H1 (cell line): ENCODE results near the gene KRTAP10-12. TPM values are rescaled to one million over a fixed set of nuclear protein-coding genes. Genes with fewer than 3 reads are reported as not detected.

Source experiments
- CTCF ChIA-PET: fragments of 300-600 bp; sonication (Branson Sonifier 250); formaldehyde crosslinking; loops from one replicate; lab custom pipeline; 2021; ENCODE audit not compliant: partially characterized antibody; lab: Charles Lee
- POLR2A ChIA-PET: fragments of 300-600 bp; sonication (Branson Sonifier 250); formaldehyde crosslinking; loops from one replicate; lab custom pipeline; 2021; ENCODE audit warnings: inconsistent platforms; ENCODE audit not compliant: partially characterized antibody; lab: Charles Lee
- DNase-seq, 2 experiments: peaks; one replicate each; pipeline versions ENCODE4 v3.0.0 to v3.0.0-alpha.2; 2010 to 2022; ENCODE audit warnings: low spot score in 2 of 2, low read depth in 1 of 2, mixed read lengths in 1 of 2
- FAIRE-seq: peaks from 2 replicates; lab custom pipeline; 2011; peaks lifted over from hg19 to GRCh38; lab: Jason Lieb, UNC
- H2AFZ ChIP-seq: 2 replicates; pipeline ENCODE4 v1.8.1; 2012; ENCODE audit warnings: low read length, inconsistent platforms
- H2AK5ac ChIP-seq: 2 replicates; pipeline ENCODE4 v1.6.1; 2013; ENCODE audit warnings: low read depth, low read length
- H2BK120ac ChIP-seq: replicated peaks from 2 replicates; pipeline ENCODE3; 2013; ENCODE audit warnings: low read depth, low read length, inconsistent platforms
- H2BK12ac ChIP-seq: 2 replicates; pipeline ENCODE4 v1.6.1; 2013; ENCODE audit warnings: low read depth, low read length
- H2BK15ac ChIP-seq: 2 replicates; pipeline ENCODE4 v1.6.1; 2013; ENCODE audit warnings: low read length
- H2BK20ac ChIP-seq: 2 replicates; pipeline ENCODE4 v1.6.1; 2013; ENCODE audit warnings: low read length
- H2BK5ac ChIP-seq: 2 replicates; pipeline ENCODE4 v1.6.1; 2013; ENCODE audit warnings: low read depth, low read length
- H3K14ac ChIP-seq: 2 replicates; pipeline ENCODE4 v1.6.1; 2013; ENCODE audit warnings: inconsistent platforms; ENCODE audit not compliant: insufficient read length
- H3K18ac ChIP-seq: 2 replicates; pipeline ENCODE4 v1.6.1; 2013; ENCODE audit warnings: low read length; ENCODE audit errors: extremely low read depth
- H3K23ac ChIP-seq: 2 replicates; pipeline ENCODE4 v1.6.1; 2013; ENCODE audit warnings: inconsistent platforms; ENCODE audit not compliant: insufficient read length
- H3K23me2 ChIP-seq: 2 replicates; pipeline ENCODE4 v1.6.1; 2013; ENCODE audit warnings: low read depth, low read length
- H3K27ac ChIP-seq: 2 replicates; pipeline ENCODE4 v1.6.1; 2011; ENCODE audit warnings: low read depth, low read length, inconsistent platforms
- H3K27me3 ChIP-seq, 4 experiments: replicated peaks in 1 of 4; 1 replicate in 1 of 4; 2 replicates in 3 of 4; pipeline versions ENCODE4 v1.6.1 to v1.8.1; 2011 to 2013; ENCODE audit warnings: low read length in 3 of 4, mild to moderate bottlenecking in 3 of 4, inconsistent platforms in 2 of 4, mixed read lengths in 2 of 4, moderate library complexity in 1 of 4; ENCODE audit not compliant: control insufficient read depth in 3 of 4, insufficient read depth in 3 of 4; ENCODE audit errors: extremely low read depth in 1 of 4
- H3K36me3 ChIP-seq, 4 experiments: 2 replicates each; pipeline versions ENCODE4 v1.6.1 to v1.8.1; 2011 to 2013; ENCODE audit warnings: mild to moderate bottlenecking in 4 of 4, low read length in 3 of 4, moderate library complexity in 2 of 4, control low read depth in 1 of 4, inconsistent platforms in 1 of 4; ENCODE audit not compliant: insufficient read depth in 4 of 4, control insufficient read depth in 2 of 4
- H3K4ac ChIP-seq: replicated peaks from 2 replicates; pipeline ENCODE3; 2013; ENCODE audit warnings: low read length, low read depth, mixed read lengths, inconsistent platforms; ENCODE audit not compliant: insufficient read length
- H3K4me1 ChIP-seq, 4 experiments: replicated peaks in 1 of 4; 1 replicate in 1 of 4; 2 replicates in 3 of 4; pipeline versions ENCODE4 v1.6.1 to v1.8.1; 2011 to 2013; ENCODE audit warnings: low read length in 3 of 4, inconsistent platforms in 2 of 4, mixed read lengths in 1 of 4; ENCODE audit not compliant: insufficient read depth in 4 of 4, control insufficient read depth in 3 of 4
- H3K4me2 ChIP-seq, 2 experiments: 2 replicates each; pipeline versions ENCODE4 v1.6.1 to v1.8.1; 2011 to 2013; ENCODE audit warnings: low read depth in 2 of 2, low read length in 2 of 2, control low read depth in 1 of 2, inconsistent platforms in 1 of 2, mild to moderate bottlenecking in 1 of 2; ENCODE audit not compliant: insufficient read depth in 1 of 2
- H3K4me3 ChIP-seq, 4 experiments: fragments of 200-600, 300-600 bp in 1 of 4; sonication (generic), shearing (Covaris generic), sonication (Bioruptor Twin) in 1 of 4; 2 replicates each; pipeline versions ENCODE4 v1.5.1 to v1.8.1; 2011 to 2016; ENCODE audit warnings: low read length in 4 of 4, low read depth in 3 of 4, control low read depth in 2 of 4, inconsistent platforms in 2 of 4, mild to moderate bottlenecking in 2 of 4, mixed read lengths in 1 of 4, moderate library complexity in 1 of 4; ENCODE audit not compliant: insufficient read depth in 2 of 4; ENCODE audit errors: extremely low read depth in 1 of 4
- H3K56ac ChIP-seq: replicated peaks from 2 replicates; pipeline ENCODE3; 2013; ENCODE audit warnings: low read depth, mild to moderate bottlenecking, mixed read lengths, low read length, inconsistent platforms; ENCODE audit not compliant: insufficient read length
- H3K79me1 ChIP-seq: 2 replicates; pipeline ENCODE4 v1.6.1; 2013; ENCODE audit warnings: low read depth, low read length, control low read depth
- H3K79me2 ChIP-seq, 2 experiments: 2 replicates each; pipeline versions ENCODE4 v1.6.1 to v1.8.1; 2012 to 2013; ENCODE audit warnings: low read length in 2 of 2, mild to moderate bottlenecking in 2 of 2, inconsistent platforms in 1 of 2; ENCODE audit not compliant: insufficient read depth in 2 of 2, control insufficient read depth in 1 of 2
- H3K9ac ChIP-seq, 4 experiments: replicated peaks in 1 of 4; 1 replicate in 1 of 4; 2 replicates in 3 of 4; pipeline versions ENCODE4 v1.6.1 to v1.8.1; 2011 to 2013; ENCODE audit warnings: low read depth in 3 of 4, low read length in 3 of 4, control low read depth in 2 of 4, mild to moderate bottlenecking in 2 of 4, moderate library complexity in 2 of 4, inconsistent platforms in 1 of 4; ENCODE audit errors: extremely low read depth in 1 of 4
- H3K9me3 ChIP-seq, 2 experiments: 2 replicates each; pipeline versions ENCODE4 v1.6.1 to v1.8.1; 2012 to 2013; ENCODE audit warnings: mild to moderate bottlenecking in 2 of 2, moderate library complexity in 2 of 2, control low read depth in 1 of 2, inconsistent platforms in 1 of 2, low read depth in 1 of 2, low read length in 1 of 2, mixed read lengths in 1 of 2; ENCODE audit not compliant: insufficient read depth in 2 of 2
- H4K20me1 ChIP-seq, 2 experiments: replicated peaks in 1 of 2; 2 replicates each; pipeline versions ENCODE3 to v1.8.1; 2011 to 2013; ENCODE audit warnings: inconsistent platforms in 2 of 2, low read length in 2 of 2, mild to moderate bottlenecking in 1 of 2; ENCODE audit not compliant: insufficient read depth in 2 of 2, control insufficient read depth in 1 of 2
- H4K5ac ChIP-seq: 2 replicates; pipeline ENCODE4 v1.6.1; 2013; ENCODE audit warnings: low read length, low read depth, mixed read lengths, inconsistent platforms; ENCODE audit not compliant: insufficient read length
- H4K8ac ChIP-seq: 2 replicates; pipeline ENCODE4 v1.8.0; 2013; ENCODE audit warnings: mild to moderate bottlenecking, moderate library complexity, low read length, inconsistent platforms; ENCODE audit not compliant: insufficient read depth; ENCODE audit errors: extremely low read depth
- H4K91ac ChIP-seq: replicated peaks from 2 replicates; pipeline ENCODE3; 2013; ENCODE audit warnings: low read length, mixed read lengths, inconsistent platforms; ENCODE audit not compliant: insufficient read length
- BRCA1 ChIP-seq: IDR thresholded peaks from 2 replicates; pipeline ENCODE4 v1.6.1; 2012; ENCODE audit warnings: low read depth, low read length, improper control_type of control experiment
- CHD2 ChIP-seq: IDR thresholded peaks from 2 replicates; pipeline ENCODE4 v1.6.1; 2012; ENCODE audit warnings: low read length, improper control_type of control experiment
- KDM1A ChIP-seq: fragments of 200-600, 300-600 bp; sonication (generic); IDR thresholded peaks from 2 replicates; pipeline ENCODE4 v1.7.1; 2016; ENCODE audit warnings: mild to moderate bottlenecking, low read length, borderline replicate concordance
- MAX ChIP-seq: IDR thresholded peaks from 2 replicates; pipeline ENCODE4 v1.6.1; 2012; ENCODE audit warnings: inconsistent platforms
- NANOG ChIP-seq: IDR thresholded peaks from 2 replicates; pipeline ENCODE4 v1.6.1; 2011; ENCODE audit warnings: low read length, low read depth, mild to moderate bottlenecking, inconsistent platforms; ENCODE audit not compliant: insufficient read depth, poor library complexity, severe bottlenecking
- POLR2A ChIP-seq, 2 experiments: IDR thresholded peaks; 1 replicate in 1 of 2; 2 replicates in 1 of 2; pipeline ENCODE4 v1.6.1; 2011; ENCODE audit warnings: low read depth in 2 of 2, low read length in 2 of 2, mild to moderate bottlenecking in 2 of 2; ENCODE audit errors: control extremely low read depth in 1 of 2
- POU5F1 ChIP-seq: IDR thresholded peaks from 2 replicates; pipeline ENCODE4 v1.6.1; 2011; ENCODE audit warnings: low read depth, mild to moderate bottlenecking, low read length, moderate library complexity
- RAD21 ChIP-seq, 2 experiments: IDR thresholded peaks in 1 of 2; conservative IDR thresholded peaks in 1 of 2; 2 replicates each; pipeline ENCODE4 v1.6.1; 2011; ENCODE audit warnings: low read depth in 2 of 2, low read length in 2 of 2, improper control_type of control experiment in 1 of 2, inconsistent platforms in 1 of 2, mild to moderate bottlenecking in 1 of 2, moderate library complexity in 1 of 2
- RBBP5 ChIP-seq: IDR thresholded peaks from 2 replicates; pipeline ENCODE4 v1.7.1; 2012; ENCODE audit warnings: low read depth, mild to moderate bottlenecking, inconsistent platforms, low read length, moderate library complexity, borderline replicate concordance
- RXRA ChIP-seq: IDR thresholded peaks from 2 replicates; pipeline ENCODE4 v1.6.1; 2011; ENCODE audit warnings: low read depth, mild to moderate bottlenecking, low read length, moderate library complexity; ENCODE audit not compliant: insufficient read depth
- SP4 ChIP-seq: IDR thresholded peaks from 2 replicates; pipeline ENCODE4 v1.6.1; 2012; ENCODE audit warnings: low read length, inconsistent platforms
- WGBS, 2 experiments: shearing (Covaris generic) in 1 of 2; methylation state at CpG; one replicate each; pipeline versions ENCODE4 v1.1.6 to v1.1.7; 2013 to 2015; ENCODE audit warnings: low lambda C conversion rate in 2 of 2, mixed read lengths in 2 of 2, inconsistent platforms in 1 of 2, low coverage in 1 of 2, missing lambda C conversion rate in 1 of 2; ENCODE audit not compliant: insufficient replicate concordance in 2 of 2, insufficient coverage in 1 of 2, insufficient read length in 1 of 2; ENCODE audit errors: extremely low coverage in 1 of 2, missing lambda C conversion rate in 1 of 2; 5-methylcytosine and 5-hydroxymethylcytosine counted together
- polyA plus RNA-seq, 7 experiments: library from polyadenylated mRNA; depleted of rRNA in 3 of 7; stranded (reverse) in 5 of 7; unstranded in 2 of 7; fragments of >200 nt in 5 of 7; fragments of 200-250 nt in 2 of 7; gene quantifications; 1 replicate in 5 of 7; 2 replicates in 1 of 7; 4 replicates in 1 of 7; pipeline versions ENCODE4 v1.2.1 to v1.2.3, GENCODE V29; 2011 to 2013; ENCODE audit warnings: missing spikeins in 2 of 7, mixed read lengths in 2 of 7
- total RNA-seq: library from RNA; stranded (reverse); fragmentation: NEBNext Ultra II Directional; extraction: Animal tissue kit (Norgen Biotek cat#: 25700); gene quantifications from 2 replicates; pipeline ENCODE4 v1.2.1, GENCODE V29; 2021

The KRTAP10-12 gene
- total and polyA plus RNA-seq, 2 of the 8 experiments (the other 6 are each of a cell fraction or from before 2014, with no cell fraction given), result not detected

DNA sequence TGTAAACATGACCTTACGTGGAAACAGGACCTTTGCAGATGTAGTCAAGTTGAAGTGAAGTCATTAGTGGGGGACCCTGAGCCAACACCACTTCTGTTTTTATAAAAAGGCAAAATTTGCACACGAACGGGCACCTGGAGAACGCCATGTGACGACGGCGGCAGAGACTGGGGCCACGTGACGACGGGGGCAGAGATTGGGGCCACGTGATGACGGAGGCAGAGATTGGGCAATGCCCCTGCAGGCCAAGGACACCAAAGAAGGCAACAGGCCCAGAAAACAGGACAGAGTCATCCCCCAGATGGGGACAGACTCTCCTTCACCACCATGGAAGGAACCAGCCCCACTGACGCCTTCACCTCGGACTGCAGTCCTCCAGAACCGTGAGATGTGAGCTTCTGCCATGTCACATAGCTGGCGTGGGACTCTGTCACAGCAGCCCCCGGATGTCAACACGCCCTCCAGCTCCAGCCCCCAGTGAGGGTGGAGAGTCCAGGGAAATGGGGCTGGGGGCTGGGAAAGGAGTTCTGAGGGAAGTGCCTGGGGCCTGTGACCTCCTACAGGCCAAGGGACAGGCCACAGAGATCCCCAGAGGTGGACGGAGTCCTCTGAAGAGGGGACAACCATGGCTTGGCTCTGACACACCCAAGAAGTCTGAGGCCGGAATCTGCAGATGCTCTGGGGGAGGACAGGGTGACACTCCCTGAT, 46.6 kb upstream of the KRTAP10-12 start:
- Histone ChIP-seq H2BK20ac (no peak overlapping the region), H3K27me3 (peaks cover 0 to 2% (median 0%) of the 10 kb centered on the region in 4 experiments; a peak in 1 of 7 replicates), H3K4ac (no peak overlapping the region), H3K4me3 (no peak overlapping the region), H3K18ac (no peak overlapping the region), H3K23ac (no peak overlapping the region), H3K9me3 (no peaks in the 10 kb centered on the region; a peak in 1 of 4 replicates), H3K56ac (no peak overlapping the region), H3K27ac (no peak overlapping the region), H4K8ac (no peak overlapping the region), H3K36me3 (no peaks in the 10 kb centered on the region), H3K4me2 (no peak overlapping the region), H2AFZ (no peak overlapping the region), H2BK120ac (no peak overlapping the region), H3K14ac (no peak overlapping the region), H2BK12ac (no peak overlapping the region), H4K91ac (peak overlapping the region; percentile 39), H4K20me1 (no peaks in the 10 kb centered on the region), H3K79me2 (no peaks in the 10 kb centered on the region), H3K79me1 (no peaks in the 10 kb centered on the region; the same call in 1 of the 2 replicates), H2BK5ac (no peak overlapping the region), H4K5ac (no peak overlapping the region), H2BK15ac (no peak overlapping the region), H3K4me1 (peaks cover 0 to 14% (median 4%) of the 10 kb centered on the region in 4 experiments; a peak in 3 of 7 replicates), H3K23me2 (no peaks in the 10 kb centered on the region), H3K9ac (no peak overlapping the region), H2AK5ac (no peak overlapping the region)
- WGBS, 2 experiments, result 89% methylated on average over 20 of the region's 20 CpGs; no CpG with 5 or more reads in 1 of the 2 experiments
- no peak for TF ChIP-seq BRCA1
- TF ChIP-seq MAX, result no peak
- no peak for TF ChIP-seq KDM1A
- no peak for TF ChIP-seq CHD2
- no peak for TF ChIP-seq NANOG
- no peak for TF ChIP-seq SP4
- TF ChIP-seq RBBP5, result no peak
- TF ChIP-seq RAD21 (IDR thresholded peaks at IDR 0.05 in 1 of 2, conservative IDR thresholded peaks at IDR 0.05 in 1 of 2; ENCODE audit: low read depth in 2 of 2, low read length in 2 of 2), result no peak
- TF ChIP-seq RXRA, result no peak
- no peak for TF ChIP-seq POLR2A (IDR thresholded peaks at IDR 0.05; ENCODE audit: control extremely low read depth in 1 of 2, low read depth in 2 of 2, low read length in 2 of 2)
- TF ChIP-seq POU5F1, result no peak
- CTCF ChIA-PET, result interaction anchor here (0.6 to 1.6 kb wide), 3 partner anchors 14 to 360 kb away, joined by 3 to 4 read pairs (median 3); no protein-coding TSS in a partner anchor
- POLR2A ChIA-PET, result no interaction called here
- DNase-seq, result no peak
- no peak for FAIRE-seq
